ENCODE measurements around the gene RAB22A.

GRCh38 chr20:58392286-58392685 lies 82.8 kb downstream of the RAB22A start:
- TF ChIP-seq, protein P1, sequence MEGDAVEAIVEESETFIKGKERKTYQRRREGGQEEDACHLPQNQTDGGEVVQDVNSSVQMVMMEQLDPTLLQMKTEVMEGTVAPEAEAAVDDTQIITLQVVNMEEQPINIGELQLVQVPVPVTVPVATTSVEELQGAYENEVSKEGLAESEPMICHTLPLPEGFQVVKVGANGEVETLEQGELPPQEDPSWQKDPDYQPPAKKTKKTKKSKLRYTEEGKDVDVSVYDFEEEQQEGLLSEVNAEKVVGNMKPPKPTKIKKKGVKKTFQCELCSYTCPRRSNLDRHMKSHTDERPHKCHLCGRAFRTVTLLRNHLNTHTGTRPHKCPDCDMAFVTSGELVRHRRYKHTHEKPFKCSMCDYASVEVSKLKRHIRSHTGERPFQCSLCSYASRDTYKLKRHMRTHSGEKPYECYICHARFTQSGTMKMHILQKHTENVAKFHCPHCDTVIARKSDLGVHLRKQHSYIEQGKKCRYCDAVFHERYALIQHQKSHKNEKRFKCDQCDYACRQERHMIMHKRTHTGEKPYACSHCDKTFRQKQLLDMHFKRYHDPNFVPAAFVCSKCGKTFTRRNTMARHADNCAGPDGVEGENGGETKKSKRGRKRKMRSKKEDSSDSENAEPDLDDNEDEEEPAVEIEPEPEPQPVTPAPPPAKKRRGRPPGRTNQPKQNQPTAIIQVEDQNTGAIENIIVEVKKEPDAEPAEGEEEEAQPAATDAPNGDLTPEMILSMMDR (IDR thresholded peaks at IDR 0.05; ENCODE audit: low read depth, low read length), result no peak
- TF ChIP-seq MYC (IDR thresholded peaks at IDR 0.05; ENCODE audit: low read depth, low read length) (no peak), POLR2A (IDR thresholded peaks at IDR 0.05; ENCODE audit: extremely low read depth, insufficient read length) (no peak)
